ENCODE data around the gene HSPA12A.

DNA sequence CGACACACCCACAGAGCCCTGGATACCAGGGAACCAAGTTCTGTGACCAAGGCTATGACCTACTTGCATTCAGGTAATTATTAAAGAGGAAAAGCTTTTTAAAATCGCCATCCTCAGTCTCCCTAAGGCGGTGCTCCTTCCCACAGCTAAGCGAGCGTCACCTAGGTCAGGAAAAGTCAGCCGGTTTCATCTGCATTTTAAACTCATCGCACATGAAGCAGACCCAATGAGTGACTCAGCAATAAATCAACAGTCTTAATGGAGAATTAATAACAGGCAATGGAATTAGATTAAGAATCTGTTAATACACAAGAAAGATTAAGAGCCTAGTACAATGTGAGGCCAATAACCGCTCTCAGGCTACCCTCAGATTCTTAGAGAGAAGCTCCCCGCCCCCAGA lies 59.2 kb downstream of the HSPA12A start:
- TF ChIP-seq, protein P1, sequence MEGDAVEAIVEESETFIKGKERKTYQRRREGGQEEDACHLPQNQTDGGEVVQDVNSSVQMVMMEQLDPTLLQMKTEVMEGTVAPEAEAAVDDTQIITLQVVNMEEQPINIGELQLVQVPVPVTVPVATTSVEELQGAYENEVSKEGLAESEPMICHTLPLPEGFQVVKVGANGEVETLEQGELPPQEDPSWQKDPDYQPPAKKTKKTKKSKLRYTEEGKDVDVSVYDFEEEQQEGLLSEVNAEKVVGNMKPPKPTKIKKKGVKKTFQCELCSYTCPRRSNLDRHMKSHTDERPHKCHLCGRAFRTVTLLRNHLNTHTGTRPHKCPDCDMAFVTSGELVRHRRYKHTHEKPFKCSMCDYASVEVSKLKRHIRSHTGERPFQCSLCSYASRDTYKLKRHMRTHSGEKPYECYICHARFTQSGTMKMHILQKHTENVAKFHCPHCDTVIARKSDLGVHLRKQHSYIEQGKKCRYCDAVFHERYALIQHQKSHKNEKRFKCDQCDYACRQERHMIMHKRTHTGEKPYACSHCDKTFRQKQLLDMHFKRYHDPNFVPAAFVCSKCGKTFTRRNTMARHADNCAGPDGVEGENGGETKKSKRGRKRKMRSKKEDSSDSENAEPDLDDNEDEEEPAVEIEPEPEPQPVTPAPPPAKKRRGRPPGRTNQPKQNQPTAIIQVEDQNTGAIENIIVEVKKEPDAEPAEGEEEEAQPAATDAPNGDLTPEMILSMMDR (IDR thresholded peaks at IDR 0.05) = no peak
- TF ChIP-seq POLR2AphosphoS5 (IDR thresholded peaks at IDR 0.05) = no peak

All from upper lobe of left lung (tissue), 4 donors.